ENCODE results near the gene USP4.
"Not testable (repeated sequence)": the region's sequence is repeated elsewhere in the genome, so short reads cannot be mapped to it uniquely, and the experiment has no call there.

USP4 gene, protein sequence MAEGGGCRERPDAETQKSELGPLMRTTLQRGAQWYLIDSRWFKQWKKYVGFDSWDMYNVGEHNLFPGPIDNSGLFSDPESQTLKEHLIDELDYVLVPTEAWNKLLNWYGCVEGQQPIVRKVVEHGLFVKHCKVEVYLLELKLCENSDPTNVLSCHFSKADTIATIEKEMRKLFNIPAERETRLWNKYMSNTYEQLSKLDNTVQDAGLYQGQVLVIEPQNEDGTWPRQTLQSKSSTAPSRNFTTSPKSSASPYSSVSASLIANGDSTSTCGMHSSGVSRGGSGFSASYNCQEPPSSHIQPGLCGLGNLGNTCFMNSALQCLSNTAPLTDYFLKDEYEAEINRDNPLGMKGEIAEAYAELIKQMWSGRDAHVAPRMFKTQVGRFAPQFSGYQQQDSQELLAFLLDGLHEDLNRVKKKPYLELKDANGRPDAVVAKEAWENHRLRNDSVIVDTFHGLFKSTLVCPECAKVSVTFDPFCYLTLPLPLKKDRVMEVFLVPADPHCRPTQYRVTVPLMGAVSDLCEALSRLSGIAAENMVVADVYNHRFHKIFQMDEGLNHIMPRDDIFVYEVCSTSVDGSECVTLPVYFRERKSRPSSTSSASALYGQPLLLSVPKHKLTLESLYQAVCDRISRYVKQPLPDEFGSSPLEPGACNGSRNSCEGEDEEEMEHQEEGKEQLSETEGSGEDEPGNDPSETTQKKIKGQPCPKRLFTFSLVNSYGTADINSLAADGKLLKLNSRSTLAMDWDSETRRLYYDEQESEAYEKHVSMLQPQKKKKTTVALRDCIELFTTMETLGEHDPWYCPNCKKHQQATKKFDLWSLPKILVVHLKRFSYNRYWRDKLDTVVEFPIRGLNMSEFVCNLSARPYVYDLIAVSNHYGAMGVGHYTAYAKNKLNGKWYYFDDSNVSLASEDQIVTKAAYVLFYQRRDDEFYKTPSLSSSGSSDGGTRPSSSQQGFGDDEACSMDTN

DNA sequence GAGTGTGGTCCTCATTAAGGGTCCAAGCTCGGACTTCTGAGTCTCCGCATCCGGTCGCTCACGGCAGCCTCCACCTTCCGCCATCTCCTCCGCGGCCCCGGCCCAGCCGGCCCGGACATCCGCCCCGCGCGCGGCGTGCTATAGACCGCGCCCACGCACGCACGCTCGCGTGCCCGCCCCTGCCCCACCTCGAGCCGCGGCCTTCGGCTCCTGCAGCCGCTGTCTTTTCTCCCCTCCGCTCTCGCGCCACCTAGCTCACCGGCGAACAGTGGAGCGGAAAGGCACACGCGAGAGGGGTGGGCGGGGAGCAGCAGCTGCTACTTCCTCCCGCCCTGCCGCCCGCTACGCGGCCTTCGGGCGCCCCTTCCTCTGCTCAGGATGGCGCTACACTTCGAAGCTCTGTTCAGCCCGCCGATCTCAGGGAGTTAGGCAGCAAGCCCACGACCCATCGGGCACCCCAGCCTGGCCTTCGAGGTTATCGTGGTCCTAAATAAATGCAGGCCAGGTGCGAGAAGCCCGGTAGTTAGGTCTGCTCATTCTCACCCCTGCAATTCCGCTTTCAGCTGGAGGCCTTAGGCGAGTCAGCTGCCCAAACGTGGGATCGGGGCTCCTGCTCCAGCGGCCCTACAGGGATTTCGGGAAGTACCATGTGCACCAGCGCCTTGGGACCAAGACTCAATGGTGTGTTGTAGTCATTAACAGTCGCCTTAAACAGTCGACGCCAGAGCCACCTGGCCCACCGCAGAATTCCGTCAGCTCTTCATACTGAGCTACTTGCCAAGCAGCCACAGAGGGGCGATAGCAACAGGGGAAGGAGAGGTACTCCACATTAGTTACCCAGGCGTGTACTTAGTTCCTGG is at the start of gene USP4:
TSS of gene USP4 (minus strand) at position 113 of the 860 bp plus-strand sequence. CDS start at position 84, 29 bp downstream.
- DNase-seq (ENCODE audit: low spot score): peak; percentile 96

DNA sequence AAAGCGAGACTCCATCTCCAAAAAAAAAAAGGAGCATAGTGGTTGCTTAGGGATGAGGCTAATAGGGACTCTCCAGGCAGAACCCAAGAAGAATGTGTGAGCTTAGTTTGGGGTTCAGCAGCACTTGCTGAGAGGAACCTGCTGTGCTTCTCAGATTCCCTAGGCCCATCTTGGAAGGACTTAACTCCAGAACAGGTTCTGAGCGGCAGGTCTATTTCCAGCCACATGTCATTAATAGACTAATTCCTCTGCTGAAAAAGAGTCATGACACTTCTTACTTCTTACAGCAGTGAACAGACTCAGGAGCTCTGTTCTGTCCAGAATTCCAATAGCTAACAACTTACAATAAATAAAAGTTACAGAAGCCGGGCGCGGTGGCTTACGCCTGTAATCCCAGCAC is 49.4 kb upstream of the USP4 start:
- DNase-seq (ENCODE audit: low spot score): no peak

DNA sequence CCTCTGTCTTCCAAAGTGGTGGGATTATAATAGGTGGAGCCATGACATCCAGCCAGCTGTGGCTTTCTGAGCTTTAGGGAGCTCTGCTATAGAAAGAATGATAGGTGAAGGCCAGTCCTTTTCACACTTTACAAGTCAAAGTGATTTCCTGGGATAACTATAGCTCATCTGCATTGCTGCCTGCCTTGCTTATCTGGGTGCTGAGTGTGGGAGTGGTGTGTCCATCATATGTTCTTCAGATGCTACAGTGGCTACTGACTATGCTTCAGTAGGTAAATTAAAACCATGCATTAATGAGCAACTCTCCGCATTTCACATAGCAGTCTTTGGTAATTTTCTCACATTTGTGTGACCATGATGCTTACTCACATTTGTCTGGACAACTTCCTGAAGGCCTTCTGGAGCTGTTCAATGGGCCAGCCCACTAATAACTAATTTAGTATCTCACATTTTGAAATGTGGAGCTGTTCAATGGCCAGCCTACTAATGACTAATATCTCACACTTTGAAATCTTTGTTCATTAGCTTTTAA is 48.5 kb upstream of the USP4 start:
- no peak for DNase-seq (ENCODE audit: low spot score)

DNA sequence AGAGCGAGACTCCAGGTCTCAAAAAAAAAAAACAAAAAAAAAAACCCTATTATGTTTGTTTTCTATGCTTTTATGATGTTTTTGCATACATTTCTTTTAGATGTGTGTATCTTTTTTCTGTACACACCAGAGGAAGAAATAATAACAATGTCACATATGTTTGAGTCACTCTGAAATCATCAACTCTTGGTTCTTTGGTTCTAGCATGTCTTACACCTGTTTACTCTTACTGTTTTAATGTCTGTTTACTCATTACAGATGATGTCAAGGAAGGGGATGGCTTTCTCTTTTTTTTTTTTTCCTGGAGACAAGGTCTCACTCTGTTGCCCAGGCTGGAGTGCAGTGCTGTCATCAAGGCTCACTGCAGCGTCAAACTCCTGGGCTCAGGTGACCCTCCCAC is 47.9 kb upstream of the USP4 start:
- DNase-seq (ENCODE audit: low spot score): no peak

DNA sequence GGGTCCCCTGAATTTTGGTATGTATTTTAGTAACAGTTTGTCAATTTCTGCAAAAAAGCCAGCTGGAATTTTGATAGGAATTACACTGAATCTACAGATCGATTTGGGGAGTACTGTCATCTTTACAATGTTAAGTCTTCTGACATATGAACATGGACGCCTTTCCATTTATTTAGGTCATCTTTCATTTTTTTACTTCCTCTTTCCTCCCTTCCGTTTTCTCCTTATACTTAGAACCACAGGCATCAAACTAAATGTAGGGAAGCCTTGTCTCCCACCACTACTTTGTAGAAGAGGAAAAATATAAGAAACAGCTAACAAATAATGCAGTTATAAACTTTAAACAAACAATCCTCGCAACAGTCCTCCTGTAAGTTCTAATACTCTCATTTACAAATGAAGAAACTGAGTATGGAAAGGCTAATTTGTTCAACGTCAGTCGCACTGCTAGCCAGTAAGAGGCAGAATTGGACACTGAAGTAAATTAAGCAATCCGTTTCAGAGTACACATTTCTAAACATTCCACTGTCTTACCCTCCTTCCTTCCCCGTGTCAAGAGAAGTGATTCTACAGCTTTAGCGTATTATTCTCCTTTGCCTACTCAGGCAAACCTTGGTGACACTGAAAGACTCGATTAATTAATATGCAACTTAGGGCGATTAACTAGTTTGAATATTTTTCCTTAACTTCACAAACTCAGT is 46.4 kb upstream of the USP4 start:
- DNase-seq (ENCODE audit: low spot score): no peak

DNA sequence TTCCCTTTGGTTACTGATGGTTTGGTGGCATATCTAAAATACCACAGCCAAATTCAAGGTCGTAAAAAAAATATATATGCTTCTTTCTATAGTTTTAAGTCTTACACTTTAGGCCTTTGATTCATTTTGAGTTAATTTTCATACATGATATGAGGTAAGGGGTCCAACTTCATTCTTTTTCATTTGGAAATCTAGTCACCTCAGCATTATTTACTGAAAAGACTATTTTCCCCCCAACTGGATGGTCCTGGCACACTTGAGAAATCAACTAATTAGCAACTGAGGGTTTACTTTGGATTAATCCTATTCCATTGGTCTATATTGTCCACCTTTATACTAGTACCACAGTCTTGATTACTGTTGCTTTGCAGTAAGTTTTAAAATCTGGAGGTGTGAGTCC is 45.8 kb upstream of the USP4 start:
- DNase-seq (ENCODE audit: low spot score): no peak

DNA sequence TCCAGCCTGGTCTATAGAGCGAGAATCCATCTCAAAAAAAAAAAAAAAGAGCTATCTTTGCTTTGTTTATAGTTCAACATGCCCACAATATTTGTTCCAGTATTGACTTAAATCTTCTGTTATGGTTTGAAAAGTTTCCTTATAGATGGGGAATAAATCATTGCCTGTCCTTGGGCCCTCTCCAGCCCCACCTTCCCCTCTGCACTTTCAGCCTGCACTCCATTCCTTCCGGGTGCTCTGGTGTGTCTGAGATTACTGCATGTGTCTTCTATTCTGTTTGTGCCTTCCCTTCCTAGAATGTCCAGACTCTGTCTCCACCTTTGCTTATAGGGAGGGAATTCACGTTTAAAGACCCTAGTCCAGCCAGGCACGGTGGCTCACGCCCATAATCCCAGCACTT is 43.5 kb upstream of the USP4 start:
- no peak for DNase-seq (ENCODE audit: low spot score)

DNA sequence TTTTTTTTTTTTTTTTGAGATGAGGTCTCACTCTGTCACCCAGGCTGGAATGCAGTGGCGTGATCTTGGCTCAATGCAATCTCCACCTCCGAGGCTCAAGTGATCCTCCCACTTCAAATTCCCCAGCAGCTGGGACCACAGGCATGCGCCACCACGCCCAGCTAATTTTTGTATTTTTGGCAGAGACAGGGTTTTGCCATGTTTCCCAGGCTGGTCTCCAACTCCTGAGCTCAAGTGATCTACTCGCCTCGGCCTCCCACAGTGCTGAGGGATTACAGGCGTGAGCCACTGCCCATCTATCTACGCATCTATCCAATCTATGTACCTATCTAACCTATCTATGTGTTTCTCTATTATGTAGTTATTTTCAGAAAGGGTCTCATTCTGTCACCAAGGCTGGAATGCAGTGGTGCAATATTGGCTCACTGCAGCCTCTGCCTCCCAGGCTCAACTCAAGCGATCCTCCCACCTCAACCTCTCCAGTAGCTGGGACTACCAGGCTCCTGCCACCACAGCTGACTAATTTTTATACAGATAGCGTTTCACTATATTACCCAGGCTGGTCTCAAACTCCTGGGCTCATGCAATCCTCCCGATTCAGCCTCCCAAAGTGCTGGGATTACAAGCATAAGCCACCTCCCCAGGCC is 38.5 kb upstream of the USP4 start:
- no peak for DNase-seq (ENCODE audit: low spot score)

DNA sequence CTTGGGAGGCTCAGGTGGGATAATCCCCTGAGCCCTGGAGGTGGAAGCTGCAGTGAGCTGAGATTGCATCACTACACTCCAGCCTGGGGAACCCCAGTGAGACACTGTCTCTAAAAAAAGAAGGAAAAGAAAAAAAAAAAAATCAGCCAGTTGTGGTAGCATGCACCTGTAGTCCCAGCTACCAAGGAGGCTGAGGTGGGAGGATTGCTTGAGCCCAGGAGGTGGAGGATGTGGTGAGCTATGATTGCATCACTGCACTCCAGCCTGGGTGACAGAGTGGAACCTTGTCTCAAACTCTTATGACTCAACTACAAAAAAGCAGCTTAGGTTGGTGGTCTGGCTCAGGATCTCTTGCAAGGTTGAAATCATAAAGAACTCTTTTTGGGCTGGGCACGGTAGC is 37.6 kb upstream of the USP4 start:
- peak; percentile 67 for DNase-seq (ENCODE audit: low spot score)

DNA sequence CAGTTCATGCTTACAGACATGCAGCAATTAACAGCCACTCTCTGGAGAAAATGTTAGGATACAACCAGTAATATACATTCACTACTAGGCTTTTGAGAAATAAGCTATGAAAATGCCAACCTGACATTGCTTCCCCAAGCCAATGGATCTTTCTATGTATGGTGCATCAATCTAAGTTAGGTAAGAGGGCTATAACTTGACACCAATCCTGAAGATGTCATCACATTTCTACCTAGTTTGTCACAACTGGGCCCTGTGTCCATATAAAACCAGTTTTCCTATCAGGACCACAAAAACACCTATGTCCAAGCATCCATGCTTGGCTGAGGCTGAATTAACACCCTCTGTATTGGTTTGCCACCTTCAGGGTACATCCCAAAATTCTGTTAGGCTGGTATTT is 32.1 kb upstream of the USP4 start:
- DNase-seq (ENCODE audit: low spot score): no peak

DNA sequence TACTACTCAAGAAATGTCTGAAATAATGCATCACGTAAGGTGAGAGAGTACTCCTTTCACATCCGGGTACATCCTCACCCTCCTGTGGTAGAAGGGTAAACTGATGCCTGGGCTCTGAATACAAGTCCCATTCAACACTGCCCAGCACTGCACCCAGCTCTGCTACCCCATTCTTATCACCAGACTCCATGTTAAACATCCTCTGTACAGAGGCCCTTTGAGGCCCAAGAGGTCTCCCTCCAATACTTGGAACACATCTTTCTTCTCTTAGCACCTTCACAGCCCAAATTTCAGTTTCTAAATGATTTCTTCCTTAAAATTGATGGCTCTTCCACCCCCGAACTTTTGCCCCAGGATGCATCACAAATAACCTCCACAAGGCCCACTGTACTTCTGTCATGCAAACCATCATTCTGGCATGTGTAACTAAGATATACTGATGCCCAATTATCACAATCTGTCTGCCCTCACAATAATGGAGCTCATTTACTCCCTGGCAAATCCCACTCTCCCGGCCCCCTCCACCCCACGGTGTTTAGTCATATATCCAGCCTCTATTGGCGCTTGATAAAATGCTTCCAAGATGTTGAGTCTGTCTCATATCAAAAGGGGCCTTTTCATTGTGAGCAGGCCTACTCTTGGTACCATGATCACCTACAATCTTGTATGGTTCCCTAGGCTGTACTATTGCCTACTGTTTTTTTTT is 30.9 kb upstream of the USP4 start:
- no peak for DNase-seq (ENCODE audit: low spot score)

DNA sequence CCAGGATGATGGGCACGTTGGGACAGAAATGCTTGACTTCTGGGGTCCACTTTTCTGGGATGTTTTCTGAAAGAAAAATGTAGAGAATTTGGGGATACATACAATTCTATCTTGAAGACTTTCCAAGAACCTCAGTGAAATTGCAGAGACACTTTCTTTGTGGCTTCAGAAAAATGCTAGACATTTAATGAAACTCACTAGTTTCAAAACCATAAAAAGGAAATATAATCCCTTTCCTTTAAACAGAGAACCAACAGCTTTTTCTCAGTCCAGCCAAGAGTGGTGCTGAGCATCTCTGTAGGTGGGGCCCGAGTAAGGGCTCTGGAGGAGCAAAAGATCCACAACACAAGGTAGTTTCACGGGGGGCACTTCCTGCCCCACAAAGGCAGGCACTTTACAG is 22.7 kb upstream of the USP4 start:
- DNase-seq (ENCODE audit: low spot score): no peak

DNA sequence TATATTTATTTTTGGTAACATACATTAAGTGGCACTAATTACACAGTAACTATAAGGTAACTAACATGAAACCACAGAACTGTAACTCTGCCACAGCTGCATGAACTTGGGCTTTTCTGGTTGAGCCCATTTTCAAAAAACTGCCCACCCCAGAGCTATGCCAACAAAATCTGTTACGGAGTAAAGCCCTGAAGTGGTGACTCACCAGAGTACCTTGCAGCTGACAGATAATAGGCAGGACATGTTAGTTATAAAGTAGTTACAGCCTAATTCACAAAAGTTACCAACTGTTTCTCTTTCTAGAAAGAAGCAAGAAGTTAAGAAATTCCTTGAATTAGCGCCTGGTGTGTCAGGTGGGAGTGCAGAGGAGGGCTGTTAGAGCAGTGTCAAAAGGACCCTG is 19.8 kb upstream of the USP4 start:
- DNase-seq (ENCODE audit: low spot score): no peak

DNA sequence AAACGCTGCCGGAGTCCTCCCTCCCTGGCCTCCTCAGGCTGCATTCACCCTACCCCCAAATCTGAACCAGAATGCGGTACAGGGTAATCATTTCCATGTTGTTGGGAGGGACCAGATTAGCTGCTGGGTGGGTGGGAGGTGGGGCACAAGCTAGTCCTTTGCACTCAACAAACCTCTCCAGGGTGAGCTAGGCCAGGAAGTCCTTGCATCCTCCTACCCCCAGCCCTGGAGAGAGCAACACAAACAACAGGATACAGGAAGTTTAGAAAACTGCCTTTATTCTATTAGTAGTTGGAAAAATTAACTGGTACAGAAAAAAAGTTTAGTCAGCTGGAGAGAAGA is 19.0 kb upstream of the USP4 start:
- DNase-seq (ENCODE audit: low spot score): no peak

DNA sequence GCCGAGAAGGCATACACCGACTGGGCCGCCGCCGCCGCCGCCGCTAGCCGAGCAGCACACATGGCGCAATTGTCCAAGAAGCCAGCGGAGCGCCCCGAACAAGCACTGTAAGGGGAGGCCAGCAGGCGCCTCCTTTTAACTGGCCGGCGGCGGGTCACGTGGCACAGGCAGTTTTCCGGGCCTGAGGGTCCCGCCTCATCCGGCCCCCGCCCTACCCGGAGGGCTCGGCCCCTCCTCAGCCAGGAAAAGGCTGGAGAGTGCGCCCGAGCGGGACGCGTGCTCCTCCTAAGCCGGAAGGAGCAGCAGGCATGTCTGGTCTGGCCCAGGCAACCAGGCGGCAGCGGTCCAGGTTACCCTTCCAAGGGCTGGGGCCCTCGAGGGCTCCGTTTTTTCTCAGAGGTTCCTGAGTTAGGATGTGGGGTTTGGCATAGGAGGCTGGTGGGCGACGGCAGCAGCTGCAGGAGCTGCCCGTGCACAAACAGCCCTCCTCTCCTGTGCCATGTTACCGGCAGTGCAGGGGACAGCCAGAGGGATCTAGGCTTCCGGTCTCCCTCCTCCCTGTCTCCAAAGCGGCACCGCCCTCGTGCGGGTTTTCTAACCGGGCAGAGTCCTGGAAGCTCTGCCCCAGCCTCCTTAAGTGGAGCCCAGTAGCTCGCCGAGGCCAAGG is 18.5 kb upstream of the USP4 start, which contains the start of gene GPX1:
TSS of gene GPX1 (minus strand) at position 137 of the 667 bp plus-strand sequence. CDS start at position 62, 75 bp downstream.
- DNase-seq (ENCODE audit: low spot score): peak; percentile 93

DNA sequence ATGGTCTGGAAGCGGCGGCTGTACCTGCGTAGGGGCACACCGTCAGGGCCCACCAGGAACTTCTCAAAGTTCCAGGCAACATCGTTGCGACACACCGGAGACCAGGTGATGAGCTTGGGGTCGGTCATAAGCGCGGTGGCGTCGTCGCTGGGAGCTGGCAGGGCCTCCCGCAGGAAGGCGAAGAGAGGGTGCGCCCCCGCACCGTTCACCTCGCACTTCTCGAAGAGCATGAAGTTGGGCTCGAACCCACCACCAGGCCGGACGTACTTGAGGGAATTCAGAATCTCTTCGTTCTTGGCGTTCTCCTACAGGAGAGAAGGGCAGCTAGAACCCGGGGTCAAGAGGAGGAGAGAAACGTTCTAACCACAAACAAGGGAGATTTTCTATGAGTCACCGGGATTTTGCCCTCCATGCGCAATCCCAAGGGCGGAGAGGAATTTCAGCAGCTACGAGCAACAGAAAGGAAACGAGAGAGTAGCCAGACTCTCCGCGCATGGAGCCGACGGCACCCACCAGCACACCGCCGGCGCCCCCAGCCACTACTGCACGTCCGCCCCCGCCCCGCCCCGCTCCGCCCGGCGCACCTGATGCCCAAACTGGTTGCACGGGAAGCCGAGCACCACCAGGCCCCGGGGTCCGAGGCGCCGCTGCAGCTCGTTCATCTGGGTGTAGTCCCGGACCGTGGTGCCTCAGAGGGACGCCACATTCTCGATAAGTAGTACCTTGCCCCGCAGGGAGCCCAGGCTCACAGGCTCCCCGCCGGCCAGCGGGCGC is 17.8 kb upstream of the USP4 start:
- DNase-seq (ENCODE audit: low spot score): peak; percentile 32

DNA sequence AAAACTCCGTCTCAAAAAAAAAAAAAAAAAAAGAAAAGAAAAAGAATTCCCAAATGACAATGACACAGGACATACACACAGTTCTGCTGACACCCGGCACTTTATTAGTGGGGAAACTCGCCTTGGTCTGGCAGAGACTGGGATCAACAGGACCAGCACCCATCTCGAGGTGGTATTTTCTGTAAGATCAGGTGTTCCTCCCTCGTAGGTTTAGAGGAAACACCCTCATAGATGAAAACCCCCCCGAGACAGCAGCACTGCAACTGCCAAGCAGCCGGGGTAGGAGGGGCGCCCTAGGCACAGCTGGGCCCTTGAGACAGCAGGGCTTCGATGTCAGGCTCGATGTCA is 17.2 kb upstream of the USP4 start:
- DNase-seq (ENCODE audit: low spot score): not testable (repeated sequence)

DNA sequence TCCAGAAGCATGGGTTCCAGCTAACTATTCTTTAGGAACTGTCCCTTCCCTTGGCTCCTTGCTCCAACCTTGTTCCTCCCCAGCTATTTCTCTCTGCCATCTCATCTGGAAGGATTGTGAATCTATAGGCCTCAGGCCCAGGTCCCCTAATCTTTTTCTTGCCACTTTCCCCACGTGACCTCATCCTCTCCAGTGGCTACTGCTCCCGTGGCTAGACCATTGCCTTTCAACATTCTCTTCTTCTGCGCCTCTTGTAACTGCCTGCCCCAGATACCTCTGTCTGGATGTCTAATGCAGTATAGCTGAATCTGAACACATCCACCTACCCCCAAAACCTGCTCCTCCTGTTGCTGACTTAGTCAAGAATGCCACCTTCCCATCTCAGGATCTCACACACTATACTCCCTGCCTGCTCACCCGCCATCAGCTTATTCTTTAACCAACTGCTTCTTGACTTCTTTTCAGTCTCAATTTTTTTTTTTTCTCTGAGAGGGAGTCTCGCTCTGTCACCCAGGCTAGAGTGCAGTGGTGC is 13.1 kb upstream of the USP4 start:
- no peak for DNase-seq (ENCODE audit: low spot score)

DNA sequence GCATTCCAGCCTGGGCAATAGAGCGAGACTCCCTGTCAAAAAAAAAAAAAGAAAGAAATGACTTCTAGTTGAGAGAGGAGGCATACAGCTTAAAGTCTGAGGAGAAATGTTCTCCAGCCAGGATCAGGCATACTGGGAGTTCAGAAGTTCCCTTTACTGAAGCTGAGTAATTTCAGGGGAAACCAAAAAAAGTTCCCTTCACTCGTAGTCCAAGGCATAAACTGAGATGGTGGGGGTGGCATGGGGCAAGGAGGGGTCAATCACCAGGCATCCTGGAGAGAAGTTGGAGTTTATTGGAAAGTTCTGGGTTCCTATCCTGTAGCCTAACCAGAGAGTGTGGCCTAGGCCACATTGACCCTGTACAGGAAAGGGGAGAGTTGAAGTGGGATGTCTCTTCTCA is 12.4 kb upstream of the USP4 start:
- no peak for DNase-seq (ENCODE audit: low spot score)
